Progenitor cell of endocrine pancreas (in vitro differentiated cells): ENCODE results near the gene RGS1. TPM values are rescaled to one million over a fixed set of nuclear protein-coding genes. Genes with fewer than 3 reads are reported as not detected.

Experiments used
- DNase-seq: peaks from one replicate; pipeline ENCODE4 v3.0.0; 2021; ENCODE audit warnings: low spot score; ENCODE audit not compliant: unreplicated experiment
- H3K27ac Mint-ChIP-seq: 2 replicates; pipeline ENCODE4 v1.8.0; 2021; ENCODE audit warnings: mild to moderate bottlenecking, moderate library complexity, mixed read lengths
- H3K27me3 Mint-ChIP-seq: 2 replicates; pipeline ENCODE4 v1.8.0; 2021; ENCODE audit warnings: mixed read lengths
- H3K36me3 Mint-ChIP-seq: 2 replicates; pipeline ENCODE4 v1.8.0; 2022; ENCODE audit warnings: mixed read lengths; ENCODE audit not compliant: insufficient read depth
- H3K4me1 Mint-ChIP-seq: 2 replicates; pipeline ENCODE4 v1.8.0; 2021; ENCODE audit warnings: low read depth, mixed read lengths
- H3K4me3 Mint-ChIP-seq: 2 replicates; pipeline ENCODE4 v1.8.0; 2021; ENCODE audit warnings: low read depth, mild to moderate bottlenecking, moderate library complexity, mixed read lengths
- H3K9me3 Mint-ChIP-seq: 2 replicates; pipeline ENCODE4 v1.8.0; 2021; ENCODE audit warnings: low read depth, mixed read lengths
- CTCF ChIP-seq: fragments of 200-600 bp; sonication (generic); IDR thresholded peaks from one replicate; pipeline ENCODE4 v1.5.0; 2021; ENCODE audit warnings: antibody characterized with exemption, mild to moderate bottlenecking; ENCODE audit not compliant: unreplicated experiment
- total RNA-seq: library from RNA; stranded (reverse); gene quantifications from 2 replicates; pipeline ENCODE4 v1.2.1, GENCODE V29; 2021

RGS1 gene
- total RNA-seq, 1 donor from 2014 or later: 0.26 TPM

- H3K9me3 Mint-ChIP-seq: no peaks in the 10 kb centered on the region
- DNase-seq: no peak
- peak; percentile 68 for TF ChIP-seq CTCF
- no peaks in the 10 kb centered on the region for H3K4me1 Mint-ChIP-seq
- H3K36me3 Mint-ChIP-seq: no peaks in the 10 kb centered on the region
- no peak overlapping the region for H3K27ac Mint-ChIP-seq
- no peak overlapping the region for H3K4me3 Mint-ChIP-seq
- H3K27me3 Mint-ChIP-seq: no peaks in the 10 kb centered on the region
These were observed 34.7 kb downstream of the RGS1 start for GRCh38 chr1:192610112-192610889.

DNA sequence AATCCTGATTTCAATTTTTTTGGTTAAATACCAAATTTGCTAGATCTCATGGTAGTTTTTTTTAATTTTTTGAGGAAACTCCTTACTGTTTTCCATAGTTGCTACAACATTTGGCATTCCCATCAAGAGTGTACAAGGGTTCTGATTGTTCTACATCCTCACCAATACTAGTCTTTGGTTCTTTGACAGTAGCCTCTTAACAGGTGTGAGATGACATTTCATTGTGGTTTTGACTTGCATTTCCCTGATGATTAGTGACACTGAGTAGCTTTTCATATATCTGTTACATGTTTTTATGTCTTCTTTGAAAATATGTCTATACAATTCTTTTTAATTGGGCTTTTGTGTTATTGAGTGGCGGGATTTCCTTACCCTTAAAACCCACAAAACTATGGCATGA lies 39.5 kb downstream of the RGS1 start:
- Mint-ChIP-seq H3K9me3 (no peaks in the 10 kb centered on the region), H3K27me3 (no peaks in the 10 kb centered on the region), H3K4me1 (no peaks in the 10 kb centered on the region), H3K36me3 (no peaks in the 10 kb centered on the region), H3K27ac (no peak overlapping the region), H3K4me3 (no peak overlapping the region)
- no peak for TF ChIP-seq CTCF
- no peak for DNase-seq

GRCh38 chr1:192620071-192620635 lies 44.6 kb downstream of the RGS1 start:
- Mint-ChIP-seq H3K4me3 (no peak overlapping the region), H3K4me1 (no peaks in the 10 kb centered on the region), H3K9me3 (peaks cover 3% of the 10 kb centered on the region), H3K36me3 (no peaks in the 10 kb centered on the region), H3K27ac (no peak overlapping the region), H3K27me3 (no peaks in the 10 kb centered on the region)
- DNase-seq: no peak
- no peak for TF ChIP-seq CTCF

DNA sequence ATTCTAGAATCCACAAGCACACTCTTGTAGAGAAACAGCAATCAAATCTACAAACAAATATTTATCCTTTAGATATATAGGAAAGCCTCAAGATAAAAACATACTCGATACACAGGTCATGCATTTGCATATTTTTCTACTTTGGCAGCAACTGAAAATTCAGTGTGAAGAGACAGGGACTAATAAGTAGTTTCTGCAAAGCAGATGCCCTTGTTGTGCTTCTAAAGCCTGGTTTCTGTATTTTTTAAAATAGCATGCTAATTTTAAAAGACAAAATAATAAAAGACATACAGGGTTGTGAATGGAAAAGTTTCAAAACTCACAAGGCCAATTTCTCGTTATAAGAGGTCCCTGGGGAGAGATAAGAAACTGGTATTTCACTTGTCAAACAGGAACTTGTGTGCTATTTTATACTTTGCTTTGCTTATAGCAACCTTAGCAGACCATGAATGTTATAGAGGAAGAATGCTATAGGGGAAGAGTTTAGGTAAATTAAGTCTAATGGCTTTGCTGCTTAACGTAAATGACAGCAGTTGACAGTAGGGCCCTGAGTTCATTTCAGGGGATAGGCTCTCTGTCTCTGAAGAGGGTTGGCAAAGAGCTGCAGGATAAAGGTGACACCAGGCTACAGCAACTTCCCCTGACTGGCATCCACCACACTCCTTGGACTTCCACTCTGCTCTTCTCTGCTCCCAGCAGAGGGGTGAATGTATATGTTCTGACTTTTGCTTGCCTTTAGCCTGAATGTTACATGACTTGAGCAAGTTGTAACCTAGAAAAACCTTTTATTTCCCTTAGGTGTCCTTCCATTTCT lies 51.0 kb downstream of the RGS1 start:
- Mint-ChIP-seq H3K9me3 (peaks cover 3% of the 10 kb centered on the region), H3K27ac (no peak overlapping the region), H3K4me3 (no peak overlapping the region), H3K4me1 (peaks cover 34% of the 10 kb centered on the region), H3K36me3 (no peaks in the 10 kb centered on the region), H3K27me3 (no peaks in the 10 kb centered on the region)
- no peak for DNase-seq
- TF ChIP-seq CTCF: no peak

DNA sequence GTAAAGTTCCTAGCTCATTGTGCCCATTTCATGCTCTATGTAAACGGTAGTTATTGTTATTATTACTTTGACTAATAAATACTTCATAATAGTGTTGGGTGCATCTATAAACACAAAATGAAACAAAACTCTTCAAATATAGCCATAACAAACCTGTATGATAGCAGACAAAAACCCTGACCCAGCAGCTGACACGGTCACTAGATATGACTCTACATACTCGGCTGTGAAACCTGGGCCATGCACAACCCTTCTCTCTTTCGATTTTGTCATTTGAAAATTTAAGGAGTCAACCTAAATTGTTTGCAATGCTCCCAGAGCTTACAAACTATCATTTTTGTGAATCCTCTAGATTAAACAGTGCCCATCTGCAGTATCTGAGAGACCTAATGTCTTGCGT lies 52.3 kb downstream of the RGS1 start:
- H3K27ac Mint-ChIP-seq: no peak overlapping the region
- no peak overlapping the region for H3K4me3 Mint-ChIP-seq
- no peak for TF ChIP-seq CTCF
- no peaks in the 10 kb centered on the region for H3K27me3 Mint-ChIP-seq
- DNase-seq: no peak
- H3K36me3 Mint-ChIP-seq: no peaks in the 10 kb centered on the region
- H3K9me3 Mint-ChIP-seq: no peaks in the 10 kb centered on the region
- H3K4me1 Mint-ChIP-seq: peaks cover 39% of the 10 kb centered on the region
